Measurements from ENCODE around the gene HIPK2.
"Not testable (repeated sequence)": the region's sequence is repeated elsewhere in the genome, so short reads cannot be mapped to it uniquely, and the experiment has no call there.

HIPK2 gene

DNA sequence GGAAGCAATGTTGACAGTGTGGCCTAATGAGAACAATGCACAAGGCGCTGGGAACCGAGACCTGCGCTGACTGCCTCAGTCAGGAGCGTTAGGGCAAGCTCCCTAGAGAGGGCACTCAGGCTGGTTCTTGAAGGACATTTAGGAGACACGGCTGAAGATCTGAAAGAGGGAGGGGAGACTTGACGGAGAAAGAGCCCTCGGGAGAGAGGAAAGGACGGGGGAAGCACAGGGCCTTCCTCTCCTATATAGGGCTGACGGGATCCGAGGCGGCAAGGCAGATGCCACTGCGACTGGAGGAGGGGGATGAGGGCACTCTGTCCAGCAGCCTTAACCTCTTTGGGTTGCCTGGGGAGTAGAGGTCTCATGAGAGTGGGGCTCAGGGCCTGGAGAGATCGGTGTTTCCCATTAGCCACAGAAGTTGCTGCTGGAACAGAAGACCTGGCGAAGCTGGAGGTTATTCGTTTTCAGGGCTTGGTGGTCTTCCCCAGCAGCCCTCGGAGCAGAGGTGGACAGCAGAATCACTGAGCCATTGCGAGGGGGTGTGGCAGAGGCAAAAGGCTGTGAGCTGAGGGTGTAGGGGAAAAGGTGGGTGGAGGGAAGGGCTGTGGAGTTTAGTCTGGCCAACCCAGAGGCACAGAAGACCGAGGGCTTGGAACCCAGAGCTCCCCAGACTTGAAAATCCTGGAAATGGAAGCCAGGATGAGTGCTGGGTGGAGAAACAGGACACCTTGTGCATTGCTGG lies 218.3 kb downstream of the HIPK2 start:
- no peak for DNase-seq

DNA sequence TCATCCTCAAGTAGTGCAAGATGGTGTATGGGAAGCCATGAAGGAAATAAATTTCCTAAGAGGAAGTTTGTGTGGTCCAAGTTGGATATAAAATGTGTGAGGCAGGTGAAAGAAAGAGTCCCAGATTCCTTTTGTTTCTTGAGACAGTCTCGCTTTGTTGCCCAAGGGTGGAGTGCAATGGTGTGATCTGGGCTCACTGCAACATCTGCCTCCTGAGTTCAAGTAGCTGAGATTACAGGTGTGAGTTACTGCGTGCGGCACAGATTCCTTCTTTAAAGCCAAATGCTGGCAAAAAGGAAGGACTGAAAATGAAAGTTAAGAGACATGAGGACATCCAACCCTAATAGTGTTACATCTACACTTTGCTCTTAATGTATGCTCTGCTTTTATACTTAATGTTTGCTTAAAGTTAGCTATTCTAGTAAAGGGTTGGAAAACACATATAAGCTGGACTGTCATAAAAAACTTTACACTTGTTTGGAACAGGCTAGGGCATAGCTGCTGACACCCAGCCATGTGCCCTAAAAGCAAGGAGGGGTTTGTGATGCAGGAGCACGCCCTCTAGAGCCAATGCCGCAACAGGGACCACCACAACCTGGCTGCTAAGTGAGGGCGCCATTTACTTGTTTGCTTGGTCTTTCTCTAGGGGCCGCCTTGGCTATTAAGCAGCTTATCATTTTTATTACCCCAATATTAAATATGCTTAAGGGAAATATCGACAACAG lies 219.8 kb downstream of the HIPK2 start:
- no peak for DNase-seq

- not testable (repeated sequence) for DNase-seq
These were observed 223.7 kb downstream of the HIPK2 start for GRCh38 chr7:139553991-139554700.

DNA sequence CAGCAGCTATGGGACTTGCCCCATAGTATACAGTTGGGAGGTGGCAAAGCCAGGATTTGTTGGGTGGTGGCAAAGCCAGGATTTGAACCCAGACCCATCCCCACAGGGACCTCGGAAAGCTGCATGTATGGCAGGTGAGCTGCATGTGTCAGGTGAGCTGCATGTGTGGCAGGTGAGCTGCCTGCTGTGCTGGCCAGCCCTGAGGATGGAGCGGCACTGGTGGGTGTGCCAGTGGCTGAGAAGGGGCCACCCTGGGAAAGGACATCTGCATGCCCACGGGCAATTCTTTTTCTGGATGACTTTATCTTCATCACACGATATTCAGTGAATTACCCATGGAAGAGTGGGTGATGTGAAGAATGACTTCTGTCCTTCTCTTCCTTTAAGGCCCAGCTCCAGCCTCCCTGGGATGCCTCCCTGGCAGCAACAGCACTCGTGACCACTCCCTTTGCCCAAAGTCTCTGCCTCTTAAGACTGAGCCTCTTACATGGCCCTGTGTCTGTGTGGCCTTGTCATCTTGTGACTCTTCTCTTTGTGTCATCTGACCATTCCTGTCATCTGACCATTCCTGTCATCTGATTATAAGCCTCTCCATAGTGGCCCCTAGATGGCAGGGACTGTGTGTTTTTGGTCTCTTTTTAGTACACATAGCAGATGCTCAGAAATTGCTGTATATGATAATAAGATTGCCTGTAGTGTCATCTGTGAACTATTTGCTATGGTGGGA lies 229.3 kb downstream of the HIPK2 start:
- DNase-seq, result no peak

GRCh38 chr7:139544645-139545044 lies 233.2 kb downstream of the HIPK2 start:
- DNase-seq, result no peak

DNA sequence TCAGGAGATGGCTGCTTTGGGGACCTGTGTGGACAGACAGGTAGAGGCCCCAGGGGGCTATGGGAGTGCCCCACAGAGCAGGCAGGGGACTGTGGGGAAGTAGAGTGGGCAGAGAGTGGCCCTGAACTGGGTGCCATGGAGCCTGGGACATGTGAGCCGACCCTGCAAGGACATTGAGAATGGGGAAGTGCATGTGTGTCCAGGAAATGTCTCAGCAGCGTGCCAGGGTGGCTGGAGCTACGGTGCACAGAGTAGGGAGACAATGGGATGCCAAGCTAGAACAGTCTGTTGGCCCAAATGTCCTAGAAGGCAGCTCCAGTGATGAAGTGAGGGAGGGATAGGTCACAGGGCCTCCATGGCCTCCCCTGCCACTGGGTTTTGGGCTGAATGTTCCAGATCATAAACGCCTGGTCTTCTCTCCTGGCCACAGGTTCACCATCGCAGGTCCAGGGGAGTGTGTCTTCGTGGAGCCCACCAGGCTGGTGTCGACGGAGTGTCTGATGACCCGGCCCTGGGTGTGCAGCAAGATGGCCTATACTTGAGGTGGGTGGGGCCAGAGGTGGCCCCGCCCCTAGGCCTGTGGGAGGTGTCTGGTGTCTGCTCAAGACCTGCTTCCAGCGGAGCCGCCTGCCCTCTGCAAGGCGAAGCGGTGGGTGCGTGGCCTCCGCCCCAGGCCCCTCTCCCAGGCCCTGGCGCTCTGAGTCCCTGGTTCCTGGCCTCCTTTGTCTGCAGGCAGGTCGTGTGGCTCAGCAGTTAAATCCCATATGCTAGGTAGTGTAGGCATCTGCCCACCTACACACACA lies 233.8 kb downstream of the HIPK2 start:
- DNase-seq, result no peak

DNA sequence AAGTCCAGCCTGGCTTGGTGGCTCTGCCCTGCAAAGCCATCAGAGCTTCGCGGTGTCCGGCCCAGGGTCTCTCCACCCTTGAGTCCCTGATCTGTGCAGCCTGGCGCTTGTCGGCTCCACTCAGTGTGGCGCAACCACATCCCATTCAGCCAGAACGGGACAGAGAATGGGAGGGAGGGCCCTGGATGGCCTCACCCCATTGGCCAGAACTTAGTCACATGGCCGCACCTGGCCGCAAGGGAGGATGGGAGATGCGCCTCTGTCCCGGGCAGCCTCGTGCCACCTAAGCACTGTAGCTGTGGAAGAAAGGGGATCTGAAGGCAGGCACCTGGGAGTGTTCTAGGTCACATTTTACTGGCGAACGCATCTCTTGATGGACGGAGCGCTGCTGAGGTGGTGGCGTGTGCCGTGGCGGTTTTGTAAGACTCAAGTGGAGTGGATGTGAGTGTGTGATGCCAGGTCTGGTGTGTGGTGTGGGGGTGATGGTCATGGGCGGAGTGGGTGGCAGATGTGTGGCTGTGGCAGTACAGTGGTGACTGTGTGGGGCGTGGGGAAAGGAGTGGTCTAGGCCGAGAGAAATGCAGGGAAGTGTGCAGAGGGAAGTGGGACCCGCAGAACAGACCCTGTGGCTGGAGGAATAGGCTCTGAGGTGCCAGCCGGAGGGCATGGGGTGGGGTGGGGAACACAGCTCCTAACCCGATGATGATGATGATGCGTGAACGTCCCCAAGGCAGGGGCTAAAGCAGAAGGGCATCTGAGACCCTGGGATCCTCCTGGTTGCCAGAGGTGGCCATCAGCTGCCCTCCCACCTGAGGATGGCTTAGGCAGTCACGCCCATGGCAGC lies 235.3 kb downstream of the HIPK2 start:
- DNase-seq, result no peak

GRCh38 chr7:139541600-139542307 lies 236.0 kb downstream of the HIPK2 start:
- DNase-seq, result no peak

- DNase-seq, result no peak
These were observed 237.6 kb downstream of the HIPK2 start for GRCh38 chr7:139540203-139540602.

- DNase-seq, result no peak
These were observed 238.7 kb downstream of the HIPK2 start for GRCh38 chr7:139538881-139539635.

GRCh38 chr7:139536152-139536551 lies 241.6 kb downstream of the HIPK2 start:
- DNase-seq, result no peak

GRCh38 chr7:139534966-139535651 lies 242.7 kb downstream of the HIPK2 start:
- DNase-seq, result no peak

GRCh38 chr7:139534096-139534495 lies 243.7 kb downstream of the HIPK2 start:
- DNase-seq, result no peak

- DNase-seq, result no peak
These were observed 245.1 kb downstream of the HIPK2 start for GRCh38 chr7:139532636-139533155.

- DNase-seq, result no peak
These were observed 246.7 kb downstream of the HIPK2 start for GRCh38 chr7:139531094-139531493.

- no peak for DNase-seq
These were observed 250.9 kb downstream of the HIPK2 start for GRCh38 chr7:139526578-139527544.

- no peak for DNase-seq
These were observed 252.0 kb downstream of the HIPK2 start for GRCh38 chr7:139525750-139526149.

GRCh38 chr7:139525239-139525638 lies 252.6 kb downstream of the HIPK2 start:
- DNase-seq, result no peak
